Type B pancreatic cell (in vitro differentiated cells): ENCODE results near the gene SPR. TPM values are rescaled to one million over a fixed set of nuclear protein-coding genes. Genes with fewer than 3 reads are reported as not detected.
A peak's percentile ranks its signal among the peaks of the same experiment; 100 is the strongest.

Experiments used
- DNase-seq: peaks from one replicate; pipeline ENCODE4 v3.0.0; 2021; ENCODE audit warnings: mixed read lengths; ENCODE audit not compliant: unreplicated experiment; ENCODE audit errors: extremely low spot score
- H3K27ac Mint-ChIP-seq: 2 replicates; pipeline ENCODE4 v1.8.0; 2021; ENCODE audit warnings: mild to moderate bottlenecking, mixed read lengths
- H3K27me3 Mint-ChIP-seq: 2 replicates; pipeline ENCODE4 v1.8.0; 2021; ENCODE audit warnings: mixed read lengths
- H3K36me3 Mint-ChIP-seq: 2 replicates; pipeline ENCODE4 v1.8.0; 2021; ENCODE audit warnings: mixed read lengths
- H3K4me1 Mint-ChIP-seq: one replicate; pipeline ENCODE4 v1.8.0; 2021; ENCODE audit warnings: mixed read lengths; ENCODE audit not compliant: unreplicated experiment
- H3K4me3 Mint-ChIP-seq: 2 replicates; pipeline ENCODE4 v1.8.0; 2021; ENCODE audit warnings: mild to moderate bottlenecking, mixed read lengths
- H3K9me3 Mint-ChIP-seq: 2 replicates; pipeline ENCODE4 v1.8.0; 2021; ENCODE audit warnings: mixed read lengths
- CTCF ChIP-seq: fragments of 200-600 bp; sonication (generic); conservative IDR thresholded peaks from 2 replicates; pipeline ENCODE4 v1.5.0; 2021; ENCODE audit warnings: antibody characterized with exemption, mild to moderate bottlenecking
- total RNA-seq: library from RNA; stranded (reverse); gene quantifications from 2 replicates; pipeline ENCODE4 v1.2.1, GENCODE V29; 2021; ENCODE audit warnings: low replicate concordance

SPR gene
- total RNA-seq, 1 donor from 2014 or later, result 12.4 TPM

GRCh38 chr2:72847534-72848315, 39.5 kb upstream of the SPR start:
- DNase-seq, result no peak
- Mint-ChIP-seq H3K4me1 (no peaks in the 10 kb centered on the region), H3K27ac (no peak overlapping the region), H3K27me3 (peaks cover 3% of the 10 kb centered on the region), H3K4me3 (no peak overlapping the region), H3K9me3 (no peaks in the 10 kb centered on the region), H3K36me3 (no peaks in the 10 kb centered on the region)
- TF ChIP-seq CTCF, result no peak

- H3K27ac Mint-ChIP-seq, result no peak overlapping the region
- H3K4me3 Mint-ChIP-seq, result no peak overlapping the region
- TF ChIP-seq CTCF, result no peak
- peaks cover 3% of the 10 kb centered on the region for H3K27me3 Mint-ChIP-seq
- no peaks in the 10 kb centered on the region for H3K9me3 Mint-ChIP-seq
- H3K36me3 Mint-ChIP-seq, result no peaks in the 10 kb centered on the region
- H3K4me1 Mint-ChIP-seq, result no peaks in the 10 kb centered on the region
- DNase-seq, result no peak
Measured at GRCh38 chr2:72848436-72849137, 38.6 kb upstream of the SPR start.

GRCh38 chr2:72849138-72849462, 38.1 kb upstream of the SPR start:
- Mint-ChIP-seq H3K27me3 (peaks cover 3% of the 10 kb centered on the region), H3K27ac (no peak overlapping the region), H3K9me3 (no peaks in the 10 kb centered on the region), H3K4me1 (no peaks in the 10 kb centered on the region), H3K36me3 (no peaks in the 10 kb centered on the region), H3K4me3 (no peak overlapping the region)
- no peak for DNase-seq
- TF ChIP-seq CTCF, result no peak

- H3K27me3 Mint-ChIP-seq, result peaks cover 10% of the 10 kb centered on the region
- H3K4me1 Mint-ChIP-seq, result no peaks in the 10 kb centered on the region
- no peak for TF ChIP-seq CTCF
- no peaks in the 10 kb centered on the region for H3K9me3 Mint-ChIP-seq
- no peak for DNase-seq
- H3K4me3 Mint-ChIP-seq, result no peak overlapping the region
- H3K36me3 Mint-ChIP-seq, result no peaks in the 10 kb centered on the region
- no peak overlapping the region for H3K27ac Mint-ChIP-seq
Measured at GRCh38 chr2:72851333-72851732, 35.9 kb upstream of the SPR start.

GRCh38 chr2:72859831-72860262, 27.4 kb upstream of the SPR start:
- H3K4me1 Mint-ChIP-seq, result peaks cover 8% of the 10 kb centered on the region
- H3K4me3 Mint-ChIP-seq, result no peak overlapping the region
- no peak for DNase-seq
- H3K9me3 Mint-ChIP-seq, result no peaks in the 10 kb centered on the region
- TF ChIP-seq CTCF, result peak; percentile 81
- H3K27ac Mint-ChIP-seq, result no peak overlapping the region
- peaks cover 54% of the 10 kb centered on the region for H3K27me3 Mint-ChIP-seq
- no peaks in the 10 kb centered on the region for H3K36me3 Mint-ChIP-seq
